WTC11 (cell line): ENCODE data around the gene SNIP1. TPM values are rescaled to one million over a fixed set of nuclear protein-coding genes. Genes with fewer than 3 reads are reported as not detected.

Experiments
- ATAC-seq: fragments of 200-7000 bp; cut with Tn5 transposase; 2 replicates; pipeline ENCODE4 v1.10.0; 2021; ENCODE audit warnings: mild to moderate bottlenecking, moderate library complexity
- CTCF ChIA-PET: fragments of 300-600 bp; sonication (Branson Sonifier 250); formaldehyde crosslinking; loops from one replicate; lab custom pipeline; 2021; ENCODE audit warnings: antibody characterized with exemption; lab: Charles Lee
- POLR2A ChIA-PET: fragments of 350-600 bp; sonication (Branson Sonifier 250); formaldehyde crosslinking; loops from one replicate; lab custom pipeline; 2021; ENCODE audit warnings: antibody characterized with exemption; lab: Charles Lee
- DNase-seq: peaks from one replicate; pipeline ENCODE4 v3.0.0; 2021; ENCODE audit warnings: low spot score
- H3K27ac Mint-ChIP-seq: 2 replicates; pipeline ENCODE4 v1.8.0; 2021; ENCODE audit warnings: mixed read lengths
- H3K27me3 Mint-ChIP-seq: 2 replicates; pipeline ENCODE4 v1.8.0; 2021; ENCODE audit warnings: low read depth, mild to moderate bottlenecking, moderate library complexity, mixed read lengths
- H3K36me3 Mint-ChIP-seq: 2 replicates; pipeline ENCODE4 v1.8.0; 2021; ENCODE audit warnings: mixed read lengths
- H3K4me1 Mint-ChIP-seq: 2 replicates; pipeline ENCODE4 v1.8.0; 2022; ENCODE audit warnings: mixed read lengths
- H3K4me3 Mint-ChIP-seq: 2 replicates; pipeline ENCODE4 v1.8.0; 2021; ENCODE audit warnings: mild to moderate bottlenecking, moderate library complexity, mixed read lengths
- H3K9me3 Mint-ChIP-seq: 2 replicates; pipeline ENCODE4 v1.8.0; 2021; ENCODE audit warnings: mixed read lengths
- EMX1 ChIP-seq: fragments of 250-450 bp; sonication (Bioruptor Pico); IDR thresholded peaks from 2 replicates; pipeline ENCODE4 v1.8.0; 2021; ENCODE audit warnings: mild to moderate bottlenecking
- ERG ChIP-seq: fragments of 250-450 bp; sonication (Bioruptor Pico); IDR thresholded peaks from 2 replicates; pipeline ENCODE4 v1.8.0; 2021; ENCODE audit warnings: mild to moderate bottlenecking
- ETV6 ChIP-seq: sonication (generic); formaldehyde crosslinking; IDR thresholded peaks from 2 replicates; pipeline ENCODE4 v1.8.1; 2022; ENCODE audit warnings: mild to moderate bottlenecking, missing genetic modification reagents
- GRHL2 ChIP-seq: fragments of 250-450 bp; sonication (Bioruptor Pico); IDR thresholded peaks from 2 replicates; pipeline ENCODE4 v1.8.0; 2022; ENCODE audit warnings: mild to moderate bottlenecking, moderate library complexity; ENCODE audit not compliant: insufficient replicate concordance, severe bottlenecking
- GTF2I ChIP-seq: fragments of 250-450 bp; sonication (Bioruptor Pico); conservative IDR thresholded peaks from 2 replicates; pipeline ENCODE4 v1.4.0; 2021; ENCODE audit warnings: mild to moderate bottlenecking
- HMGA2 ChIP-seq: fragments of 250-450 bp; sonication (Bioruptor Pico); IDR thresholded peaks from 2 replicates; pipeline ENCODE4 v1.4.0; 2021; ENCODE audit warnings: mild to moderate bottlenecking, moderate library complexity
- IRF1 ChIP-seq: sonication (generic); formaldehyde crosslinking; IDR thresholded peaks from 2 replicates; pipeline ENCODE4 v1.8.0; 2023; ENCODE audit warnings: missing genetic modification reagents
- MLX ChIP-seq: sonication (generic); formaldehyde crosslinking; IDR thresholded peaks from 2 replicates; pipeline ENCODE4 v1.8.1; 2023; ENCODE audit warnings: mild to moderate bottlenecking, missing genetic modification reagents, moderate library complexity
- NR1H2 ChIP-seq: sonication (generic); formaldehyde crosslinking; IDR thresholded peaks from 2 replicates; pipeline ENCODE4 v1.9.0; 2021; ENCODE audit warnings: mild to moderate bottlenecking, moderate library complexity, missing genetic modification reagents
- RORB ChIP-seq: fragments of 250-450 bp; sonication (Bioruptor Pico); IDR thresholded peaks from 2 replicates; pipeline ENCODE4 v1.9.0; 2021; ENCODE audit warnings: mild to moderate bottlenecking
- TEAD1 ChIP-seq: sonication (generic); formaldehyde crosslinking; IDR thresholded peaks from 2 replicates; pipeline ENCODE4 v1.8.0; 2022; ENCODE audit warnings: mild to moderate bottlenecking, missing genetic modification reagents
- ZNF281 ChIP-seq: sonication (generic); formaldehyde crosslinking; IDR thresholded peaks from 2 replicates; pipeline ENCODE4 v1.8.0; 2023; ENCODE audit warnings: mild to moderate bottlenecking, missing genetic modification reagents
- ZNF671 ChIP-seq: fragments of 250-450 bp; sonication (Bioruptor Pico); IDR thresholded peaks from 2 replicates; pipeline ENCODE4 v1.8.0; 2021; ENCODE audit warnings: mild to moderate bottlenecking
- total RNA-seq: library from RNA; stranded (reverse); gene quantifications from 3 replicates; pipeline ENCODE4 v1.2.3, GENCODE V29; 2021
- TF ChIP-seq, protein P1 (sequence below): sonication (generic); formaldehyde crosslinking; IDR thresholded peaks from 2 replicates; pipeline ENCODE4 v1.8.1; 2023; ENCODE audit warnings: mild to moderate bottlenecking, missing genetic modification reagents
- TF ChIP-seq, protein P2 (sequence below): sonication (generic); formaldehyde crosslinking; IDR thresholded peaks from 2 replicates; pipeline ENCODE4 v1.8.1; 2022; ENCODE audit warnings: missing genetic modification reagents, borderline replicate concordance
- TF ChIP-seq, protein P3 (sequence below): sonication (generic); formaldehyde crosslinking; IDR thresholded peaks from 2 replicates; pipeline ENCODE4 v1.8.0; 2022; ENCODE audit warnings: mild to moderate bottlenecking, missing genetic modification reagents
- TF ChIP-seq, protein P4 (sequence below): sonication (generic); formaldehyde crosslinking; IDR thresholded peaks from 2 replicates; pipeline ENCODE4 v1.8.1; 2023; ENCODE audit warnings: mild to moderate bottlenecking, moderate library complexity, missing genetic modification reagents
- TF ChIP-seq, protein P5 (sequence below): fragments of 250-450 bp; sonication (Bioruptor Pico); IDR thresholded peaks from 2 replicates; pipeline ENCODE4 v1.9.0; 2021; ENCODE audit warnings: mild to moderate bottlenecking
- TF ChIP-seq, protein P6 (sequence below): fragments of 250-450 bp; sonication (Bioruptor Pico); conservative IDR thresholded peaks from 2 replicates; pipeline ENCODE4 v1.9.0; 2021; ENCODE audit warnings: mild to moderate bottlenecking

Gene SNIP1
- total RNA-seq, 1 experiment from 2014 or later: 18.3 TPM

GRCh38 chr1:37575692-37576091 lies 21.6 kb upstream of the SNIP1 start:
- POLR2A ChIA-PET: no interaction called here
- H3K27ac Mint-ChIP-seq: no peak overlapping the region
- H3K27me3 Mint-ChIP-seq: no peaks in the 10 kb centered on the region
- H3K36me3 Mint-ChIP-seq: peaks cover 80% of the 10 kb centered on the region
- ATAC-seq (no peak), DNase-seq (no peak)
- H3K4me1 Mint-ChIP-seq: no peaks in the 10 kb centered on the region
- CTCF ChIA-PET: no interaction called here
- no peak overlapping the region for H3K4me3 Mint-ChIP-seq
- TF ChIP-seq, protein P1, sequence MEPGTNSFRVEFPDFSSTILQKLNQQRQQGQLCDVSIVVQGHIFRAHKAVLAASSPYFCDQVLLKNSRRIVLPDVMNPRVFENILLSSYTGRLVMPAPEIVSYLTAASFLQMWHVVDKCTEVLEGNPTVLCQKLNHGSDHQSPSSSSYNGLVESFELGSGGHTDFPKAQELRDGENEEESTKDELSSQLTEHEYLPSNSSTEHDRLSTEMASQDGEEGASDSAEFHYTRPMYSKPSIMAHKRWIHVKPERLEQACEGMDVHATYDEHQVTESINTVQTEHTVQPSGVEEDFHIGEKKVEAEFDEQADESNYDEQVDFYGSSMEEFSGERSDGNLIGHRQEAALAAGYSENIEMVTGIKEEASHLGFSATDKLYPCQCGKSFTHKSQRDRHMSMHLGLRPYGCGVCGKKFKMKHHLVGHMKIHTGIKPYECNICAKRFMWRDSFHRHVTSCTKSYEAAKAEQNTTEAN: no peak
- no peak for TF ChIP-seq TEAD1 (CRISPR knock-in tag)
- TF ChIP-seq ETV6 (CRISPR knock-in tag): no peak
- TF ChIP-seq RORB: no peak
- TF ChIP-seq, protein P2, sequence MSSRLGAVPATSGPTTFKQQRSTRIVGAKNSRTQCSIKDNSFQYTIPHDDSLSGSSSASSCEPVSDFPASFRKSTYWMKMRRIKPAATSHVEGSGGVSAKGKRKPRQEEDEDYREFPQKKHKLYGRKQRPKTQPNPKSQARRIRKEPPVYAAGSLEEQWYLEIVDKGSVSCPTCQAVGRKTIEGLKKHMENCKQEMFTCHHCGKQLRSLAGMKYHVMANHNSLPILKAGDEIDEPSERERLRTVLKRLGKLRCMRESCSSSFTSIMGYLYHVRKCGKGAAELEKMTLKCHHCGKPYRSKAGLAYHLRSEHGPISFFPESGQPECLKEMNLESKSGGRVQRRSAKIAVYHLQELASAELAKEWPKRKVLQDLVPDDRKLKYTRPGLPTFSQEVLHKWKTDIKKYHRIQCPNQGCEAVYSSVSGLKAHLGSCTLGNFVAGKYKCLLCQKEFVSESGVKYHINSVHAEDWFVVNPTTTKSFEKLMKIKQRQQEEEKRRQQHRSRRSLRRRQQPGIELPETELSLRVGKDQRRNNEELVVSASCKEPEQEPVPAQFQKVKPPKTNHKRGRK (CRISPR knock-in tag): no peak
- no peak for TF ChIP-seq ERG (CRISPR knock-in tag)
- no peak for TF ChIP-seq GRHL2 (CRISPR knock-in tag)
- TF ChIP-seq, protein P3, sequence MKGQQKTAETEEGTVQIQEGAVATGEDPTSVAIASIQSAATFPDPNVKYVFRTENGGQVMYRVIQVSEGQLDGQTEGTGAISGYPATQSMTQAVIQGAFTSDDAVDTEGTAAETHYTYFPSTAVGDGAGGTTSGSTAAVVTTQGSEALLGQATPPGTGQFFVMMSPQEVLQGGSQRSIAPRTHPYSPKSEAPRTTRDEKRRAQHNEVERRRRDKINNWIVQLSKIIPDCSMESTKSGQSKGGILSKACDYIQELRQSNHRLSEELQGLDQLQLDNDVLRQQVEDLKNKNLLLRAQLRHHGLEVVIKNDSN: no peak
- no peak for TF ChIP-seq IRF1
- no peak for TF ChIP-seq GTF2I (CRISPR knock-in tag)
- TF ChIP-seq EMX1: no peak
- TF ChIP-seq, protein P4, sequence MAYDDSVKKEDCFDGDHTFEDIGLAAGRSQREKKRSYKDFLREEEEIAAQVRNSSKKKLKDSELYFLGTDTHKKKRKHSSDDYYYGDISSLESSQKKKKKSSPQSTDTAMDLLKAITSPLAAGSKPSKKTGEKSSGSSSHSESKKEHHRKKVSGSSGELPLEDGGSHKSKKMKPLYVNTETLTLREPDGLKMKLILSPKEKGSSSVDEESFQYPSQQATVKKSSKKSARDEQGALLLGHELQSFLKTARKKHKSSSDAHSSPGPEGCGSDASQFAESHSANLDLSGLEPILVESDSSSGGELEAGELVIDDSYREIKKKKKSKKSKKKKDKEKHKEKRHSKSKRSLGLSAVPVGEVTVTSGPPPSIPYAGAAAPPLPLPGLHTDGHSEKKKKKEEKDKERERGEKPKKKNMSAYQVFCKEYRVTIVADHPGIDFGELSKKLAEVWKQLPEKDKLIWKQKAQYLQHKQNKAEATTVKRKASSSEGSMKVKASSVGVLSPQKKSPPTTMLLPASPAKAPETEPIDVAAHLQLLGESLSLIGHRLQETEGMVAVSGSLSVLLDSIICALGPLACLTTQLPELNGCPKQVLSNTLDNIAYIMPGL (CRISPR knock-in tag): no peak
- TF ChIP-seq, protein P5, sequence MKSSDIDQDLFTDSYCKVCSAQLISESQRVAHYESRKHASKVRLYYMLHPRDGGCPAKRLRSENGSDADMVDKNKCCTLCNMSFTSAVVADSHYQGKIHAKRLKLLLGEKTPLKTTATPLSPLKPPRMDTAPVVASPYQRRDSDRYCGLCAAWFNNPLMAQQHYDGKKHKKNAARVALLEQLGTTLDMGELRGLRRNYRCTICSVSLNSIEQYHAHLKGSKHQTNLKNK (CRISPR knock-in tag): no peak
- TF ChIP-seq HMGA2 (CRISPR knock-in tag): no peak
- TF ChIP-seq MLX (CRISPR knock-in tag): no peak
- no peaks in the 10 kb centered on the region for H3K9me3 Mint-ChIP-seq

- no peak for DNase-seq
- Mint-ChIP-seq H3K4me3 (no peak overlapping the region), H3K4me1 (no peaks in the 10 kb centered on the region), H3K9me3 (no peaks in the 10 kb centered on the region), H3K27me3 (no peaks in the 10 kb centered on the region), H3K27ac (no peak overlapping the region), H3K36me3 (peaks cover 78% of the 10 kb centered on the region)
- ChIA-PET CTCF (no interaction called here), POLR2A (no interaction called here)
- ATAC-seq: no peak
- TF ChIP-seq, protein P4 (CRISPR knock-in tag): no peak
- TF ChIP-seq NR1H2 (CRISPR knock-in tag) (no peak), ZNF281 (no peak), ZNF671 (CRISPR knock-in tag) (no peak), GTF2I (CRISPR knock-in tag) (no peak)
- TF ChIP-seq, protein P6, sequence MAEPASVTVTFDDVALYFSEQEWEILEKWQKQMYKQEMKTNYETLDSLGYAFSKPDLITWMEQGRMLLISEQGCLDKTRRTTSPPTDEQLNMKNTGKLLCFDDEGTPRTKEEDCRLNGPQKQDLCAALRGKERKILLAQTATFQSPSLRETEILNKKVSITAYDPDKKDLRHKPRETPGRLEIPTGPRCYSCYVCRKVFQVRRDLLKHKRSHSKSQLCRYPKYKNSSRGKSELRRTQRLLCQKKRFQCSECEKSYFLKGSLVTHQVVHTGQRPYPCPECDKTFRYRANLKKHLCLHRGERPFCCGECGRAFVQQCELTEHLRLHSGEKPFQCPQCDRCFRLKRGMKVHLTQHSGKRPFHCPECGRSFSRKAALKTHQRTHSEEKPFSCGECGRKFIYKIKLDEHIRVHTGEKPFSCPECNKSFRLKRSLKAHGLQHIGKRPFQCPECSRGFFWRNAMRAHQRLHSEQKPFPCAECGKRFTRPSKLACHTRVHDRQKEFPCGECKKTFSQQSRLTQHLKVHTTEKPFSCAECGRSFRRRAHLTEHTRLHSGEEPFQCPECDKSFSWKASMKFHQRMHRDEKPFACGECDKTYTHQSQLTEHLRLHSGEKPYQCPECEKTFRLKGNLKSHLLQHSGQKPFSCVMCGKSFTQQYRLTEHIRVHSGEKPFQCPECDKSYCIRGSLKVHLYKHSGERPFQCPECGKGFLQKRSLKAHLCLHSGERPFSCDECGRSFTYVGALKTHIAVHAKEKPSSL: no peak
Observed at GRCh38 chr1:37574834-37575480, 20.9 kb upstream of the SNIP1 start.
